ENCODE results near the gene POLR1D. TPM values are rescaled to one million over a fixed set of nuclear protein-coding genes. Genes with fewer than 3 reads are reported as not detected.

The POLR1D gene
- total and polyA plus RNA-seq, 2 experiments from 2014 or later: 177 to 197 TPM

- H3K4me3 ChIP-seq: no peak overlapping the region; the same call in 1 of the 2 replicates
- H3F3A ChIP-seq (replicated peaks; ENCODE audit: low read depth): no peaks in the 10 kb centered on the region
- H3K4me1 ChIP-seq (ENCODE audit: insufficient read depth): 0 out of 2 replicates have a peak, but pooled peaks cover under 1% of the 10 kb centered on the region
- no peak for DNase-seq (ENCODE audit: low spot score)
- ATAC-seq: no peak
- no peak overlapping the region for H3K27ac Mint-ChIP-seq
- no peaks in the 10 kb centered on the region for H3K27me3 ChIP-seq (ENCODE audit: insufficient read depth)
- peaks cover 7% of the 10 kb centered on the region; the same call in 2 of the 3 replicates for H3K4me1 Mint-ChIP-seq
- peaks cover 7% of the 10 kb centered on the region; the same call in 1 of the 2 replicates for H3K79me2 ChIP-seq (replicated peaks; ENCODE audit: insufficient read depth)
- H3K36me3 Mint-ChIP-seq (ENCODE audit: low read depth): peaks cover 59% of the 10 kb centered on the region
- no peaks in the 10 kb centered on the region for H3K9me2 ChIP-seq (ENCODE audit: insufficient read depth)
- H3K4me3 Mint-ChIP-seq: no peak overlapping the region
- no peak overlapping the region for H3K4me2 ChIP-seq
- H3K27ac ChIP-seq (ENCODE audit: low read depth): no peak overlapping the region
- H4K20me1 ChIP-seq (replicated peaks; ENCODE audit: insufficient read depth): no peaks in the 10 kb centered on the region; the same call in none of the 2 replicates
- H2AFZ ChIP-seq: no peak overlapping the region
- H3K27me3 Mint-ChIP-seq (ENCODE audit: insufficient read depth, low read depth, poor library complexity): no peaks in the 10 kb centered on the region
- TF ChIP-seq ZNF114 (CRISPR knock-in tag; IDR thresholded peaks at IDR 0.05): no peak
- TF ChIP-seq EZH2phosphoT487 (IDR thresholded peaks at IDR 0.05; ENCODE audit: unreplicated experiment): no peak
- no peak for TF ChIP-seq ZNF462 (CRISPR knock-in tag; IDR thresholded peaks at IDR 0.05)
- TF ChIP-seq STAT1 (IDR thresholded peaks at IDR 0.05; ENCODE audit: unreplicated experiment): no peak
- no peak for TF ChIP-seq JUNB (IDR thresholded peaks at IDR 0.05; ENCODE audit: unreplicated experiment)
- TF ChIP-seq CREB1 (CRISPR knock-in tag; IDR thresholded peaks at IDR 0.05; ENCODE audit: low read depth): no peak
- TF ChIP-seq CTCF (conservative IDR thresholded peaks at IDR 0.05; ENCODE audit: low read depth in 2 of 2): no peak
- no peak for TF ChIP-seq NANOG (IDR thresholded peaks at IDR 0.05; ENCODE audit: borderline replicate concordance)
- peaks cover 28% of the 10 kb centered on the region for H3K9me3 Mint-ChIP-seq
- peaks cover 30% of the 10 kb centered on the region for H3K36me3 ChIP-seq (ENCODE audit: insufficient read depth)
Observed at GRCh38 chr13:27650312-27650711, 28.6 kb downstream of the POLR1D start.

All from GM23338 (cell line).